HepG2 (cell line): ENCODE results near the gene EMC9. TPM values are rescaled to one million over a fixed set of nuclear protein-coding genes. Genes with fewer than 3 reads are reported as not detected.

ENCODE experiments used
- BHLHE40 ChIP-seq: IDR thresholded peaks from 2 replicates; pipeline ENCODE4 v1.6.1; 2011; ENCODE audit warnings: low read length, improper control_type of control experiment
- FOXA1 ChIP-seq, 2 experiments: fragments of 450-650 bp in 1 of 2; sonication (generic) in 1 of 2; formaldehyde crosslinking in 1 of 2; IDR thresholded peaks; 2 replicates each; pipeline versions ENCODE4 v1.4.0 to v1.6.1; 2016 to 2020; ENCODE audit warnings: missing genetic modification reagents in 1 of 2
- FOXK2 ChIP-seq: fragments of 450-650 bp; IDR thresholded peaks from 2 replicates; pipeline ENCODE4 v1.6.1; 2016
- HOXA7 ChIP-seq: sonication (generic); formaldehyde crosslinking; IDR thresholded peaks from 2 replicates; pipeline ENCODE4 v1.8.1; 2022; ENCODE audit warnings: mild to moderate bottlenecking, missing genetic modification reagents, moderate library complexity
- ISX ChIP-seq: sonication (generic); formaldehyde crosslinking; conservative IDR thresholded peaks from 2 replicates; pipeline ENCODE4 v1.5.0; 2020; ENCODE audit warnings: missing genetic modification reagents
- JUN ChIP-seq: sonication (generic); formaldehyde crosslinking; IDR thresholded peaks from 2 replicates; pipeline ENCODE4 v1.4.0; 2020; ENCODE audit warnings: mild to moderate bottlenecking, missing genetic modification reagents
- KMT2B ChIP-seq: IDR thresholded peaks from 2 replicates; pipeline ENCODE4 v1.6.1; 2016; ENCODE audit warnings: missing genetic modification reagents, missing compliant biosample characterization
- MAFK ChIP-seq, 2 experiments: IDR thresholded peaks in 1 of 2; conservative IDR thresholded peaks in 1 of 2; 2 replicates each; pipeline ENCODE4 v1.6.1; 2011; ENCODE audit warnings: improper control_type of control experiment in 2 of 2, low read length in 2 of 2
- NCOA1 ChIP-seq: sonication (generic); formaldehyde crosslinking; IDR thresholded peaks from 2 replicates; pipeline ENCODE4 v1.9.0; 2021; ENCODE audit warnings: missing genetic modification reagents
- NCOR1 ChIP-seq: fragments of 200-600 bp; sonication (generic); IDR thresholded peaks from 2 replicates; pipeline ENCODE4 v1.7.0; 2017; ENCODE audit warnings: antibody characterized with exemption, low read length, borderline replicate concordance
- ONECUT2 ChIP-seq: sonication (generic); formaldehyde crosslinking; IDR thresholded peaks from 2 replicates; pipeline ENCODE4 v1.4.0; 2020; ENCODE audit warnings: missing genetic modification reagents
- PAWR ChIP-seq: sonication (generic); formaldehyde crosslinking; IDR thresholded peaks from 2 replicates; pipeline ENCODE4 v1.4.0; 2020; ENCODE audit warnings: missing genetic modification reagents, mild to moderate bottlenecking, borderline replicate concordance
- POLR2AphosphoS2 ChIP-seq: IDR thresholded peaks from 2 replicates; pipeline ENCODE4 v1.6.1; 2011; ENCODE audit warnings: low read depth, low read length, improper control_type of control experiment
- SMYD3 ChIP-seq: sonication (generic); formaldehyde crosslinking; IDR thresholded peaks from 2 replicates; pipeline ENCODE4 v1.8.1; 2023; ENCODE audit warnings: mild to moderate bottlenecking, missing genetic modification reagents
- TCF12 ChIP-seq, 2 experiments: fragments of 450-650 bp in 1 of 2; sonication (generic) in 1 of 2; formaldehyde crosslinking in 1 of 2; IDR thresholded peaks; 2 replicates each; pipeline versions ENCODE4 v1.6.1 to v1.8.0; 2017 to 2022; ENCODE audit warnings: antibody characterized with exemption in 1 of 2, mild to moderate bottlenecking in 1 of 2, missing genetic modification reagents in 1 of 2, moderate library complexity in 1 of 2
- TCF7L2 ChIP-seq: IDR thresholded peaks from 2 replicates; pipeline ENCODE4 v1.6.1; 2011; ENCODE audit warnings: mild to moderate bottlenecking, low read depth, low read length, moderate library complexity
- ZNF367 ChIP-seq: sonication (generic); formaldehyde crosslinking; IDR thresholded peaks from 2 replicates; pipeline ENCODE4 v1.4.0; 2020; ENCODE audit warnings: missing genetic modification reagents, borderline replicate concordance
- ZNF460 ChIP-seq: sonication (generic); formaldehyde crosslinking; IDR thresholded peaks from 2 replicates; pipeline ENCODE4 v1.5.1; 2020; ENCODE audit warnings: missing genetic modification reagents, mild to moderate bottlenecking, borderline replicate concordance
- ZNF607 ChIP-seq: sonication (generic); formaldehyde crosslinking; IDR thresholded peaks from 2 replicates; pipeline ENCODE4 v1.5.1; 2020; ENCODE audit warnings: missing genetic modification reagents, mild to moderate bottlenecking, borderline replicate concordance
- ZNF709 ChIP-seq: sonication (generic); formaldehyde crosslinking; IDR thresholded peaks from 2 replicates; pipeline ENCODE4 v1.5.0; 2020; ENCODE audit warnings: mild to moderate bottlenecking, missing genetic modification reagents
- polyA plus RNA-seq, 8 experiments: library from polyadenylated mRNA; depleted of rRNA in 3 of 8; stranded (reverse) in 7 of 8; unstranded in 1 of 8; fragments of >200 nt; fragmentation: Illumina TruSeq in 4 of 8; extraction: Trizol in 4 of 8; gene quantifications; 2 replicates each; pipeline versions ENCODE4 v1.2.1 to v1.2.3, GENCODE V29; 2011 to 2016; ENCODE audit warnings: low read depth in 4 of 8, missing spikeins in 1 of 8, mixed read lengths in 1 of 8; ENCODE audit not compliant: insufficient read depth in 1 of 8
- total RNA-seq, 5 experiments: library from RNA; depleted of rRNA; stranded (reverse); fragments of >200 nt; fragmentation: Illumina TruSeq; extraction: Trizol; gene quantifications; 2 replicates each; pipeline ENCODE4 v1.2.3, GENCODE V29; 2016; ENCODE audit warnings: low read depth in 1 of 5
- TF ChIP-seq, protein P1 (sequence below): sonication (generic); formaldehyde crosslinking; IDR thresholded peaks from 2 replicates; pipeline ENCODE4 v1.5.1; 2020; ENCODE audit warnings: mild to moderate bottlenecking, missing genetic modification reagents, borderline replicate concordance
- TF ChIP-seq, protein P2 (sequence below): sonication (generic); formaldehyde crosslinking; IDR thresholded peaks from 2 replicates; pipeline ENCODE4 v1.4.0; 2020; ENCODE audit warnings: missing genetic modification reagents, borderline replicate concordance
- TF ChIP-seq, protein P3 (sequence below): sonication (generic); formaldehyde crosslinking; IDR thresholded peaks from 2 replicates; pipeline ENCODE4 v1.5.1; 2020; ENCODE audit warnings: mild to moderate bottlenecking, missing genetic modification reagents, moderate library complexity

The EMC9 gene
- total and polyA plus RNA-seq, 2 of the 13 experiments (the other 11 are each of a cell fraction or from before 2014, with no cell fraction given) = 60.5 to 78.7 TPM

DNA sequence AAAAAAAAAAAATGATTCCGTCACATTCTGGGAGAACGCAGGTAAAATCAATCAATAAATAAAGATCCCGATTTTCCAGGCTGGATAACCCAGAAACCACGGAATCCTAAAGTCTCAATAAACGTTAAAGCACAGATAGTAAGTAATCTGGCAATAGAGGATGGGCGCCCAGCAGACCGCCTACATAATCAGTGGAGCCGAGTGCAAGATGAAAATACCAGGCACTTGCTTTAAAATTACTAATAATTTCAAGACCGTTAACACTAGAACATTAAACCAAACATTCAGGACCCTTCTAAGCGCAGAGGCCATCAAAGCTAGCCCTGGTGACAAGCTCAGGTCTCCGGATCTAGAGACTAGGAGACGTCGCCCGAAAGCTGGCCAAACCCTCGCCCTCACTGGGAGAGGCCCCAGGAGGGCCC is 28.0 kb downstream of the EMC9 start (continued):
- TF ChIP-seq, protein P1, sequence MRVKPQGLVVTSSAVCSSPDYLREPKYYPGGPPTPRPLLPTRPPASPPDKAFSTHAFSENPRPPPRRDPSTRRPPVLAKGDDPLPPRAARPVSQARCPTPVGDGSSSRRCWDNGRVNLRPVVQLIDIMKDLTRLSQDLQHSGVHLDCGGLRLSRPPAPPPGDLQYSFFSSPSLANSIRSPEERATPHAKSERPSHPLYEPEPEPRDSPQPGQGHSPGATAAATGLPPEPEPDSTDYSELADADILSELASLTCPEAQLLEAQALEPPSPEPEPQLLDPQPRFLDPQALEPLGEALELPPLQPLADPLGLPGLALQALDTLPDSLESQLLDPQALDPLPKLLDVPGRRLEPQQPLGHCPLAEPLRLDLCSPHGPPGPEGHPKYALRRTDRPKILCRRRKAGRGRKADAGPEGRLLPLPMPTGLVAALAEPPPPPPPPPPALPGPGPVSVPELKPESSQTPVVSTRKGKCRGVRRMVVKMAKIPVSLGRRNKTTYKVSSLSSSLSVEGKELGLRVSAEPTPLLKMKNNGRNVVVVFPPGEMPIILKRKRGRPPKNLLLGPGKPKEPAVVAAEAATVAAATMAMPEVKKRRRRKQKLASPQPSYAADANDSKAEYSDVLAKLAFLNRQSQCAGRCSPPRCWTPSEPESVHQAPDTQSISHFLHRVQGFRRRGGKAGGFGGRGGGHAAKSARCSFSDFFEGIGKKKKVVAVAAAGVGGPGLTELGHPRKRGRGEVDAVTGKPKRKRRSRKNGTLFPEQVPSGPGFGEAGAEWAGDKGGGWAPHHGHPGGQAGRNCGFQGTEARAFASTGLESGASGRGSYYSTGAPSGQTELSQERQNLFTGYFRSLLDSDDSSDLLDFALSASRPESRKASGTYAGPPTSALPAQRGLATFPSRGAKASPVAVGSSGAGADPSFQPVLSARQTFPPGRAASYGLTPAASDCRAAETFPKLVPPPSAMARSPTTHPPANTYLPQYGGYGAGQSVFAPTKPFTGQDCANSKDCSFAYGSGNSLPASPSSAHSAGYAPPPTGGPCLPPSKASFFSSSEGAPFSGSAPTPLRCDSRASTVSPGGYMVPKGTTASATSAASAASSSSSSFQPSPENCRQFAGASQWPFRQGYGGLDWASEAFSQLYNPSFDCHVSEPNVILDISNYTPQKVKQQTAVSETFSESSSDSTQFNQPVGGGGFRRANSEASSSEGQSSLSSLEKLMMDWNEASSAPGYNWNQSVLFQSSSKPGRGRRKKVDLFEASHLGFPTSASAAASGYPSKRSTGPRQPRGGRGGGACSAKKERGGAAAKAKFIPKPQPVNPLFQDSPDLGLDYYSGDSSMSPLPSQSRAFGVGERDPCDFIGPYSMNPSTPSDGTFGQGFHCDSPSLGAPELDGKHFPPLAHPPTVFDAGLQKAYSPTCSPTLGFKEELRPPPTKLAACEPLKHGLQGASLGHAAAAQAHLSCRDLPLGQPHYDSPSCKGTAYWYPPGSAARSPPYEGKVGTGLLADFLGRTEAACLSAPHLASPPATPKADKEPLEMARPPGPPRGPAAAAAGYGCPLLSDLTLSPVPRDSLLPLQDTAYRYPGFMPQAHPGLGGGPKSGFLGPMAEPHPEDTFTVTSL (CRISPR knock-in tag) = no peak
- TF ChIP-seq, protein P2, sequence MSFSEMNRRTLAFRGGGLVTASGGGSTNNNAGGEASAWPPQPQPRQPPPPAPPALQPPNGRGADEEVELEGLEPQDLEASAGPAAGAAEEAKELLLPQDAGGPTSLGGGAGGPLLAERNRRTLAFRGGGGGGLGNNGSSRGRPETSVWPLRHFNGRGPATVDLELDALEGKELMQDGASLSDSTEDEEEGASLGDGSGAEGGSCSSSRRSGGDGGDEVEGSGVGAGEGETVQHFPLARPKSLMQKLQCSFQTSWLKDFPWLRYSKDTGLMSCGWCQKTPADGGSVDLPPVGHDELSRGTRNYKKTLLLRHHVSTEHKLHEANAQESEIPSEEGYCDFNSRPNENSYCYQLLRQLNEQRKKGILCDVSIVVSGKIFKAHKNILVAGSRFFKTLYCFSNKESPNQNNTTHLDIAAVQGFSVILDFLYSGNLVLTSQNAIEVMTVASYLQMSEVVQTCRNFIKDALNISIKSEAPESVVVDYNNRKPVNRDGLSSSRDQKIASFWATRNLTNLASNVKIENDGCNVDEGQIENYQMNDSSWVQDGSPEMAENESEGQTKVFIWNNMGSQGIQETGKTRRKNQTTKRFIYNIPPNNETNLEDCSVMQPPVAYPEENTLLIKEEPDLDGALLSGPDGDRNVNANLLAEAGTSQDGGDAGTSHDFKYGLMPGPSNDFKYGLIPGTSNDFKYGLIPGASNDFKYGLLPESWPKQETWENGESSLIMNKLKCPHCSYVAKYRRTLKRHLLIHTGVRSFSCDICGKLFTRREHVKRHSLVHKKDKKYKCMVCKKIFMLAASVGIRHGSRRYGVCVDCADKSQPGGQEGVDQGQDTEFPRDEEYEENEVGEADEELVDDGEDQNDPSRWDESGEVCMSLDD (CRISPR knock-in tag) = no peak
- no peak for TF ChIP-seq ZNF460 (CRISPR knock-in tag)
- no peak for TF ChIP-seq ZNF709 (CRISPR knock-in tag)
- TF ChIP-seq NCOR1 = no peak
- no peak for TF ChIP-seq TCF7L2
- TF ChIP-seq, protein P3, sequence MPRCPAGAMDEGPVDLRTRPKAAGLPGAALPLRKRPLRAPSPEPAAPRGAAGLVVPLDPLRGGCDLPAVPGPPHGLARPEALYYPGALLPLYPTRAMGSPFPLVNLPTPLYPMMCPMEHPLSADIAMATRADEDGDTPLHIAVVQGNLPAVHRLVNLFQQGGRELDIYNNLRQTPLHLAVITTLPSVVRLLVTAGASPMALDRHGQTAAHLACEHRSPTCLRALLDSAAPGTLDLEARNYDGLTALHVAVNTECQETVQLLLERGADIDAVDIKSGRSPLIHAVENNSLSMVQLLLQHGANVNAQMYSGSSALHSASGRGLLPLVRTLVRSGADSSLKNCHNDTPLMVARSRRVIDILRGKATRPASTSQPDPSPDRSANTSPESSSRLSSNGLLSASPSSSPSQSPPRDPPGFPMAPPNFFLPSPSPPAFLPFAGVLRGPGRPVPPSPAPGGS (CRISPR knock-in tag) = no peak
- no peak for TF ChIP-seq MAFK (conservative IDR thresholded peaks at IDR 0.05 in 1 of 2, IDR thresholded peaks at IDR 0.05 in 1 of 2; ENCODE audit: low read length in 2 of 2)
- TF ChIP-seq FOXK2 = no peak
- TF ChIP-seq NCOA1 (CRISPR knock-in tag) = no peak
- TF ChIP-seq ZNF607 = no peak
- TF ChIP-seq BHLHE40 = no peak
- no peak for TF ChIP-seq SMYD3
- 0 out of 2 replicates have a peak, but pooled peaks have one; percentile 37 for TF ChIP-seq ZNF367 (CRISPR knock-in tag)
- no peak for TF ChIP-seq KMT2B (CRISPR knock-in tag)
- TF ChIP-seq JUN (CRISPR knock-in tag) = no peak
- TF ChIP-seq POLR2AphosphoS2 = no peak
- no peak for TF ChIP-seq ONECUT2 (CRISPR knock-in tag)
- TF ChIP-seq HOXA7 = no peak
- TF ChIP-seq PAWR = no peak
- TF ChIP-seq FOXA1 (IDR thresholded peaks at IDR 0.05) = no peak
- TF ChIP-seq FOXA1 (CRISPR knock-in tag; IDR thresholded peaks at IDR 0.05) = no peak
- no peak for TF ChIP-seq TCF12 (IDR thresholded peaks at IDR 0.05)
- no peak for TF ChIP-seq TCF12 (CRISPR knock-in tag; IDR thresholded peaks at IDR 0.05)
- TF ChIP-seq ISX = peak; percentile 71; the same call in 1 of the 2 replicates
